ENCODE results near the gene RPL10L. TPM values are rescaled to one million over a fixed set of nuclear protein-coding genes. Genes with fewer than 3 reads are reported as not detected.

Gene RPL10L
- total and polyA plus RNA-seq, 9 of the 15 experiments (the other 6 are each of a cell fraction or from before 2014, with no cell fraction given), result not detected

DNA sequence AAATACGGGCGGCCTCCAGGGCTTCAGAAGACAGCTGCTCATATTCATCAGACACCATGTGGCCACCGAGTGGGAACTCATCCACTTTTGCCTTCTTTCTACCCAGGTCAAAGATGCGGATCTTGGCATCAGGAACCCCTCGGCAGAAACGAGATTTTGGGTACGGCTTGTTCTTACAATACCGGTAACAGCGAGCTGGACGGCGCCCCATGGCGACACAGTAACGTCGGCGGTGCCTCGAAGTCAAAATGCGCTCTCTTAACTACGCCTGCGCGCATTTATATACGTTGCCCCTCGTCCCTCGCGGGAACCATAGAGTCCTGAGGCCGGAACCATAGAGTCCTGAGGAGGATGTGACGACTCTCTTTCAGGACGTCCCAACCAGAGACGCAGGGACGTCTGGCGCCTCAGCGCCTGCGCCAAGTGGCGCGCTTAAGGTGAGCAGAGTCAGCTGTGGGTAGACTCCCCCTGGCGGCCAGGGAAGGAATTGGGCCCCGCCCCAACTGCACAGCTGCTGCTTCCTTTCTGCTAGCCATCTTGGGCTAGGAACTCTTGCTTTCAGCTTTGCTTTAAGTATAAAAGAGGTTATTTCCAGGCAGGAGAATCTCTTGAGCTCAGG lies at the start of gene RPL10L (continued):
- TF ChIP-seq, protein P1, sequence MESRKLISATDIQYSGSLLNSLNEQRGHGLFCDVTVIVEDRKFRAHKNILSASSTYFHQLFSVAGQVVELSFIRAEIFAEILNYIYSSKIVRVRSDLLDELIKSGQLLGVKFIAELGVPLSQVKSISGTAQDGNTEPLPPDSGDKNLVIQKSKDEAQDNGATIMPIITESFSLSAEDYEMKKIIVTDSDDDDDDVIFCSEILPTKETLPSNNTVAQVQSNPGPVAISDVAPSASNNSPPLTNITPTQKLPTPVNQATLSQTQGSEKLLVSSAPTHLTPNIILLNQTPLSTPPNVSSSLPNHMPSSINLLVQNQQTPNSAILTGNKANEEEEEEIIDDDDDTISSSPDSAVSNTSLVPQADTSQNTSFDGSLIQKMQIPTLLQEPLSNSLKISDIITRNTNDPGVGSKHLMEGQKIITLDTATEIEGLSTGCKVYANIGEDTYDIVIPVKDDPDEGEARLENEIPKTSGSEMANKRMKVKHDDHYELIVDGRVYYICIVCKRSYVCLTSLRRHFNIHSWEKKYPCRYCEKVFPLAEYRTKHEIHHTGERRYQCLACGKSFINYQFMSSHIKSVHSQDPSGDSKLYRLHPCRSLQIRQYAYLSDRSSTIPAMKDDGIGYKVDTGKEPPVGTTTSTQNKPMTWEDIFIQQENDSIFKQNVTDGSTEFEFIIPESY (CRISPR knock-in tag; IDR thresholded peaks at IDR 0.05), result peak; percentile 72
- TF ChIP-seq, protein P2, sequence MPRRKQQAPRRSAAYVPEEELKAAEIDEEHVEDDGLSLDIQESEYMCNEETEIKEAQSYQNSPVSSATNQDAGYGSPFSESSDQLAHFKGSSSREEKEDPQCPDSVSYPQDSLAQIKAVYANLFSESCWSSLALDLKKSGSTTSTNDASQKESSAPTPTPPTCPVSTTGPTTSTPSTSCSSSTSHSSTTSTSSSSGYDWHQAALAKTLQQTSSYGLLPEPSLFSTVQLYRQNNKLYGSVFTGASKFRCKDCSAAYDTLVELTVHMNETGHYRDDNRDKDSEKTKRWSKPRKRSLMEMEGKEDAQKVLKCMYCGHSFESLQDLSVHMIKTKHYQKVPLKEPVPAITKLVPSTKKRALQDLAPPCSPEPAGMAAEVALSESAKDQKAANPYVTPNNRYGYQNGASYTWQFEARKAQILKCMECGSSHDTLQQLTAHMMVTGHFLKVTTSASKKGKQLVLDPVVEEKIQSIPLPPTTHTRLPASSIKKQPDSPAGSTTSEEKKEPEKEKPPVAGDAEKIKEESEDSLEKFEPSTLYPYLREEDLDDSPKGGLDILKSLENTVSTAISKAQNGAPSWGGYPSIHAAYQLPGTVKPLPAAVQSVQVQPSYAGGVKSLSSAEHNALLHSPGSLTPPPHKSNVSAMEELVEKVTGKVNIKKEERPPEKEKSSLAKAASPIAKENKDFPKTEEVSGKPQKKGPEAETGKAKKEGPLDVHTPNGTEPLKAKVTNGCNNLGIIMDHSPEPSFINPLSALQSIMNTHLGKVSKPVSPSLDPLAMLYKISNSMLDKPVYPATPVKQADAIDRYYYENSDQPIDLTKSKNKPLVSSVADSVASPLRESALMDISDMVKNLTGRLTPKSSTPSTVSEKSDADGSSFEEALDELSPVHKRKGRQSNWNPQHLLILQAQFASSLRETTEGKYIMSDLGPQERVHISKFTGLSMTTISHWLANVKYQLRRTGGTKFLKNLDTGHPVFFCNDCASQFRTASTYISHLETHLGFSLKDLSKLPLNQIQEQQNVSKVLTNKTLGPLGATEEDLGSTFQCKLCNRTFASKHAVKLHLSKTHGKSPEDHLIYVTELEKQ (CRISPR knock-in tag; IDR thresholded peaks at IDR 0.05), result no peak
- no peak for TF ChIP-seq BRD9 (IDR thresholded peaks at IDR 0.05; ENCODE audit: low read depth, partially characterized antibody)
- TF ChIP-seq MEF2D (tag; conservative IDR thresholded peaks at IDR 0.05; ENCODE audit: low read depth), result no peak
- TF ChIP-seq NR2C1 (IDR thresholded peaks at IDR 0.05), result no peak
- no peak for TF ChIP-seq NR2C1 (tag; IDR thresholded peaks at IDR 0.05)
- TF ChIP-seq HIVEP1 (CRISPR knock-in tag; IDR thresholded peaks at IDR 0.05), result no peak
- no peak for TF ChIP-seq RB1 (IDR thresholded peaks at IDR 0.05; ENCODE audit: low read depth)
- 0 out of 4 replicates have a peak, but pooled peaks of 1 of the 2 experiments have one; percentile 4 for TF ChIP-seq RAD21 (CRISPR knock-in tag; conservative IDR thresholded peaks at IDR 0.05 in 1 of 2, IDR thresholded peaks at IDR 0.05 in 1 of 2)
- no peak for TF ChIP-seq SRSF3 (IDR thresholded peaks at IDR 0.05; ENCODE audit: insufficient read depth, low read length)
- TF ChIP-seq, protein P3, sequence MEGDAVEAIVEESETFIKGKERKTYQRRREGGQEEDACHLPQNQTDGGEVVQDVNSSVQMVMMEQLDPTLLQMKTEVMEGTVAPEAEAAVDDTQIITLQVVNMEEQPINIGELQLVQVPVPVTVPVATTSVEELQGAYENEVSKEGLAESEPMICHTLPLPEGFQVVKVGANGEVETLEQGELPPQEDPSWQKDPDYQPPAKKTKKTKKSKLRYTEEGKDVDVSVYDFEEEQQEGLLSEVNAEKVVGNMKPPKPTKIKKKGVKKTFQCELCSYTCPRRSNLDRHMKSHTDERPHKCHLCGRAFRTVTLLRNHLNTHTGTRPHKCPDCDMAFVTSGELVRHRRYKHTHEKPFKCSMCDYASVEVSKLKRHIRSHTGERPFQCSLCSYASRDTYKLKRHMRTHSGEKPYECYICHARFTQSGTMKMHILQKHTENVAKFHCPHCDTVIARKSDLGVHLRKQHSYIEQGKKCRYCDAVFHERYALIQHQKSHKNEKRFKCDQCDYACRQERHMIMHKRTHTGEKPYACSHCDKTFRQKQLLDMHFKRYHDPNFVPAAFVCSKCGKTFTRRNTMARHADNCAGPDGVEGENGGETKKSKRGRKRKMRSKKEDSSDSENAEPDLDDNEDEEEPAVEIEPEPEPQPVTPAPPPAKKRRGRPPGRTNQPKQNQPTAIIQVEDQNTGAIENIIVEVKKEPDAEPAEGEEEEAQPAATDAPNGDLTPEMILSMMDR (IDR thresholded peaks at IDR 0.05 in 2 of 3, conservative IDR thresholded peaks at IDR 0.05 in 1 of 3; ENCODE audit: insufficient read depth in 2 of 3, low read depth in 1 of 3, low read length in 3 of 3), result peak in 2 of 3 experiments; percentile 20 to 30; a peak in 1 of 6 replicates

All from K562 (cell line).